ENCODE results near the gene OR13C9. TPM values are rescaled to one million over a fixed set of nuclear protein-coding genes. Genes with fewer than 3 reads are reported as not detected.
"Not testable (repeated sequence)": the region's sequence is repeated elsewhere in the genome, so short reads cannot be mapped to it uniquely, and the experiment has no call there.

Gene OR13C9, protein sequence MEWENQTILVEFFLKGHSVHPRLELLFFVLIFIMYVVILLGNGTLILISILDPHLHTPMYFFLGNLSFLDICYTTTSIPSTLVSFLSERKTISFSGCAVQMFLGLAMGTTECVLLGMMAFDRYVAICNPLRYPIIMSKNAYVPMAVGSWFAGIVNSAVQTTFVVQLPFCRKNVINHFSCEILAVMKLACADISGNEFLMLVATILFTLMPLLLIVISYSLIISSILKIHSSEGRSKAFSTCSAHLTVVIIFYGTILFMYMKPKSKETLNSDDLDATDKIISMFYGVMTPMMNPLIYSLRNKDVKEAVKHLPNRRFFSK
- total RNA-seq, result not detected

DNA sequence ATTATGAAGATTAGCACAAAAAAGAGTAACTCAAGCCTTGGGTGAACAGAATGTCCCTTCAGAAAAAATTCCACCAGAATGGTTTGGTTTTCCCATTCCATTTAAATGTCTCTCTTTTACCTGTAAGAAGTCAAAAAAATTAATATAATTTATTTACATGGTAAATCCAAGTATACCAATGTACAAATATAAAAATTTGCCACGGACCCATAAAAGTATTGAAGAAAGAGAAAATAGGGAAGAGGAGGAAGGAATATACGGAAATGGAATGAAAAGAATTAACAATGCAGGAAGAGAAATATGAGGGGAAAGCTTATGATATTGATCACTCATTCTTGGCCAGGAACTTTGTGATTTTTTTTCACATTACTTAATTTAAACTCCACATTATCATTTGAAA, at the start of gene OR13C9:
TSS of gene OR13C9 (minus strand) at position 101 of the 400 bp plus-strand sequence. CDS start at position 101, 0 bp downstream.
- Histone ChIP-seq H3K27ac (no peak within 1 kb of the TSS), H3K4me1 (no peaks in the 10 kb centered on the region), H3K9me3 (no peaks in the 10 kb centered on the region), H3K27me3 (no peaks in the 10 kb centered on the region), H3K4me3 (no peak within 1 kb of the TSS), H3K36me3 (no peaks in the 10 kb centered on the region)
- TF ChIP-seq, protein P1, sequence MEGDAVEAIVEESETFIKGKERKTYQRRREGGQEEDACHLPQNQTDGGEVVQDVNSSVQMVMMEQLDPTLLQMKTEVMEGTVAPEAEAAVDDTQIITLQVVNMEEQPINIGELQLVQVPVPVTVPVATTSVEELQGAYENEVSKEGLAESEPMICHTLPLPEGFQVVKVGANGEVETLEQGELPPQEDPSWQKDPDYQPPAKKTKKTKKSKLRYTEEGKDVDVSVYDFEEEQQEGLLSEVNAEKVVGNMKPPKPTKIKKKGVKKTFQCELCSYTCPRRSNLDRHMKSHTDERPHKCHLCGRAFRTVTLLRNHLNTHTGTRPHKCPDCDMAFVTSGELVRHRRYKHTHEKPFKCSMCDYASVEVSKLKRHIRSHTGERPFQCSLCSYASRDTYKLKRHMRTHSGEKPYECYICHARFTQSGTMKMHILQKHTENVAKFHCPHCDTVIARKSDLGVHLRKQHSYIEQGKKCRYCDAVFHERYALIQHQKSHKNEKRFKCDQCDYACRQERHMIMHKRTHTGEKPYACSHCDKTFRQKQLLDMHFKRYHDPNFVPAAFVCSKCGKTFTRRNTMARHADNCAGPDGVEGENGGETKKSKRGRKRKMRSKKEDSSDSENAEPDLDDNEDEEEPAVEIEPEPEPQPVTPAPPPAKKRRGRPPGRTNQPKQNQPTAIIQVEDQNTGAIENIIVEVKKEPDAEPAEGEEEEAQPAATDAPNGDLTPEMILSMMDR (IDR thresholded peaks at IDR 0.05), result no peak
- no peak for DNase-seq (ENCODE audit: low spot score in 2 of 2)
- intact Hi-C loops (cut with DNase I), result no loop called here

DNA sequence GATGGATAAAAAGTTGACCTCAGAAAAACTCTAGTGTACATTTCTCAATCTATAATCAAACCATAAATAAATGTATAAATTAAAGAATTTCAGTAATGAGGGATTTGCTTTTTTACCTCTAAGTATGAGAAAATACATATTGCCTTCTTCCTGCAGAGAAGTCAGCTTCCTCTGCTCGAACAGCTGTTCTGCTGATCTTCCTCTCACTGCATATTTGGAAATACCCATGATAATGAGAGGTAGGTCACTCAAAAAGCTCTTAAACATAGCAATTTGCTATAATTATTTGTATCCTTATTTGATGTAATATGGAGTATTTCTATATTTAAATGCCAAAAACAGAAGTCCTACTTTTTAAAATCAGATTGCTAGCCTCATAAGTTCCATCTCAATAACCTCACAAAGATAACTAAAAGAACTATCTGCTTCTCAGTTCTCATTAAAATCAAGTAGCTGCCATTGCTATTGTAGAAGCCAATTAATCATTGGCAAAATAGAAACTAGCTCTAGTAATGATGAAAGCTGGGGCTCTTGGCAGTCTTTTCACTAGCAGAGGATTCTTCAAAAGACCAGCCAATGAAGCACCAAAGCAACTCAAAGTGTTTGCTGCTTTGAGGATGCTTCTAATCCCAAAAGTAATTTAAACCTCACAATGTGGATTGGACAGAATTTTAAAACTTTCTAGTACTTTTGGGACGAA, 40.6 kb upstream of the OR13C9 start:
- no peak overlapping the region for H3K4me3 ChIP-seq
- no peaks in the 10 kb centered on the region for H3K36me3 ChIP-seq
- H3K9me3 ChIP-seq, result no peaks in the 10 kb centered on the region
- no peak overlapping the region for H3K27ac ChIP-seq
- H3K4me1 ChIP-seq, result no peaks in the 10 kb centered on the region
- intact Hi-C loops (cut with DNase I), result no loop called here
- no peak for DNase-seq (ENCODE audit: low spot score in 2 of 2)
- TF ChIP-seq, protein P1 (IDR thresholded peaks at IDR 0.05), result no peak
- H3K27me3 ChIP-seq, result no peaks in the 10 kb centered on the region

DNA sequence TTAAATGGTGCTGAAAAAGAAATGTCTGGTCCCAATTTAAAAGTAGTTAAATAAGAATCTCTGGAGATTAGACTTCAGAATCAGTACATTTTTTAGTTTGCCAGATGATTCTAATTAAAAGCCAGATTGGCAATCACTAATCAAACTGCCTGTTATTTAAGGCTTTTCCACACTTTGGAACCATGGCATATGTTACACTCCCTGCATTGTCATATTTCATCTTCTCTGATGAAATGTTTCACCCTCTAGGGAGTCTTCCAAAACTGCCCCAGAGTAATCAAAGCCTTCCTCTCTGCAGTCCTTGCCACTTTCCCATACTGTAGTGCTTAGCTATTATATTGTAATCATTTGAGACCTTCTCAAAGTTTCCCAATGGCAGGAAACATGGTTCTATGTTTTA, 17.5 kb upstream of the OR13C9 start:
- intact Hi-C loops (cut with DNase I), result no loop called here
- Histone ChIP-seq H3K27ac (no peak overlapping the region), H3K4me1 (no peaks in the 10 kb centered on the region), H3K4me3 (no peak overlapping the region), H3K9me3 (peaks cover 0 to 15% of the 10 kb centered on the region in 2 donors), H3K36me3 (no peaks in the 10 kb centered on the region), H3K27me3 (no peaks in the 10 kb centered on the region)
- DNase-seq (ENCODE audit: low spot score in 2 of 2), result no peak
- TF ChIP-seq, protein P1 (IDR thresholded peaks at IDR 0.05), result no peak

DNA sequence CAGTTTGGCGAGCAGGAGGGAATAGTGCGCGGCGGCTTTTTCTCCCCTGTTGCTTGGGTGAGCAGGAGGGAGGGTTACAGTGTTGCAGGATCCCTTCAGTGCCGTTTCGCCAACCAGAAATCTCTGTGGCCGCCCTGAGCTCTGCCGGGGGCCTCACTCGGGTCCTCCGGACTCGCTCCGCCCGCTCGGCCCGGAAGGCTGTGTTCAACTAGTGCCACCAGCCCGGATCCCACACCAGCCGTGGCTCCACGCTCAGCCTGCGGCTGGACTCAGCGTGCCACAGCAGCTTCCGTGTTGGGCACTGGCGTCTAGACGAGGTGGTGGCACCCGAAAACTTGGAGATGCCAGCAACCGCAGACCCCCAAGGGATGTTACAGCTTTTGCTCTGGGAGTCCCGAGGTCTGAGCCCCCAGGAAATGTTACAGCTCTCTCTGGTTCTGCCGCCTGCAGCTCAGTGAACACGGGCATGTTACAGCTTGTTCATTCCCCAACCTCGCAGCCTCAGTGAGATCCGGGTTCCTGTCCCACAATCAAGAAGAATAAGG, 16.0 kb upstream of the OR13C9 start:
- H3K9me3 ChIP-seq, result peaks cover 0 to 12% of the 10 kb centered on the region in 2 donors
- no peak for DNase-seq (ENCODE audit: low spot score in 2 of 2)
- no peaks in the 10 kb centered on the region for H3K4me1 ChIP-seq
- TF ChIP-seq, protein P1 (IDR thresholded peaks at IDR 0.05), result no peak
- H3K36me3 ChIP-seq, result no peaks in the 10 kb centered on the region
- intact Hi-C loops (cut with DNase I), result no loop called here
- H3K4me3 ChIP-seq, result no peak overlapping the region
- no peak overlapping the region for H3K27ac ChIP-seq
- H3K27me3 ChIP-seq, result no peaks in the 10 kb centered on the region

DNA sequence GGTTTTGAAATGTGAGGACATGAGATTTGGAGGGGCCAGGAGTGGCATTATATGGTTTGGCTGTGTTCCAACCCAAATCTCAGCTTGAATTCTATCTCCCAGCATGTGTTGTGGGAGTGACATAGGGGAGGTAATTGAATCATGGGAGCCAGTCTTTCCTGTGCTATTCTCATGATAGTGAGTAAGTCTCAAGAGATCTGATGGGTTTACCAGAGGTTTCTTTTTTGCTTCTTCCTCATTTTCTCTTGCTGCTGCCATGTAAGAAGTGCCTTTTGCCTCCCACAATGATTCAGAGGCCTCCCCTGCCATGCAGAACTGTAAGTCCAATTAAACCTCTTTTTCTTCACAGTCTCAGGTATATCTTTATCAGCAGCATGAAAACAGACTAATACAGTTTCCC, 8.0 kb upstream of the OR13C9 start:
- H3K27ac ChIP-seq; DNase-seq (ENCODE audit: low spot score in 2 of 2); H3K36me3 ChIP-seq; H3K27me3 ChIP-seq; H3K4me1 ChIP-seq; H3K9me3 ChIP-seq; H3K4me3 ChIP-seq: not testable (repeated sequence)
- intact Hi-C loops (cut with DNase I), result loop anchor here (10.0 kb wide), 1 partner anchor 49 kb away; no protein-coding TSS in a partner anchor

DNA sequence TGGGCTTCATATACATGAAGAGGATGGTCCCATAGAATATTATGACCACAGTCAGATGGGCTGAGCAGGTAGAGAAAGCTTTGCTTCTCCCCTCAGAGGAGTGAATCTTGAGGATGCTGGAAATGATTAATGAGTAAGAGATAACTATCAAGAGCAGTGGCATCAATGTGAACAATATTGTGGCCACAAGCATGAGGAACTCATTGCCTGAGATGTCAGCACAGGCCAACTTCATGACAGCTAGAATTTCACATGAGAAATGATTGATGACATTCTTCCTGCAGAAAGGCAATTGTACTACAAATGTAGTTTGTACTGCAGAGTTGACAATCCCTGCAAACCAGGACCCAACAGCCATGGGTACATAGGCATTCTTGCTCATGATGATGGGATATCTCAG, 586 bp downstream of the OR13C9 start:
- H3K9me3 ChIP-seq, result no peaks in the 10 kb centered on the region
- H3K27ac ChIP-seq, result no peak overlapping the region
- DNase-seq (ENCODE audit: low spot score in 2 of 2), result no peak
- H3K4me1 ChIP-seq, result no peaks in the 10 kb centered on the region
- H3K27me3 ChIP-seq, result no peaks in the 10 kb centered on the region
- H3K4me3 ChIP-seq, result no peak overlapping the region
- TF ChIP-seq, protein P1 (IDR thresholded peaks at IDR 0.05), result no peak
- H3K36me3 ChIP-seq, result no peaks in the 10 kb centered on the region
- intact Hi-C loops (cut with DNase I), result no loop called here
